ENCODE measurements around the gene NRP2.
A peak's percentile ranks its signal among the peaks of the same experiment; 100 is the strongest.

Gene NRP2

GRCh38 chr2:205687641-205687956 is 5.3 kb downstream of the NRP2 start:
- DNase-seq (ENCODE audit: low read depth), result no peak

GRCh38 chr2:205688417-205689200 is 6.3 kb downstream of the NRP2 start:
- DNase-seq (ENCODE audit: low read depth), result no peak

GRCh38 chr2:205689820-205690219 is 7.5 kb downstream of the NRP2 start:
- no peak for DNase-seq (ENCODE audit: low read depth)

- DNase-seq (ENCODE audit: low read depth), result no peak
Observed at GRCh38 chr2:205692104-205692503, 9.8 kb downstream of the NRP2 start.

GRCh38 chr2:205694256-205694655 is 12.0 kb downstream of the NRP2 start:
- no peak for DNase-seq (ENCODE audit: low read depth)

- DNase-seq (ENCODE audit: low read depth), result no peak
Observed at GRCh38 chr2:205695460-205695991, 13.2 kb downstream of the NRP2 start.

GRCh38 chr2:205696331-205696926 is 14.1 kb downstream of the NRP2 start:
- DNase-seq (ENCODE audit: low read depth), result no peak

GRCh38 chr2:205696927-205697441 is 14.7 kb downstream of the NRP2 start:
- DNase-seq (ENCODE audit: low read depth), result no peak

GRCh38 chr2:205698286-205699268 is 16.3 kb downstream of the NRP2 start:
- DNase-seq (ENCODE audit: low read depth), result no peak

- no peak for DNase-seq (ENCODE audit: low read depth)
Observed at GRCh38 chr2:205699515-205700289, 17.4 kb downstream of the NRP2 start.

- no peak for DNase-seq (ENCODE audit: low read depth)
Observed at GRCh38 chr2:205700331-205701132, 18.2 kb downstream of the NRP2 start.

- DNase-seq (ENCODE audit: low read depth), result no peak
Observed at GRCh38 chr2:205701509-205701908, 19.2 kb downstream of the NRP2 start.

- DNase-seq (ENCODE audit: low read depth), result no peak
Observed at GRCh38 chr2:205702576-205702975, 20.3 kb downstream of the NRP2 start.

- DNase-seq (ENCODE audit: low read depth), result no peak
Observed at GRCh38 chr2:205703471-205704126, 21.3 kb downstream of the NRP2 start.

GRCh38 chr2:205704127-205704741 is 21.9 kb downstream of the NRP2 start:
- DNase-seq (ENCODE audit: low read depth), result no peak

- no peak for DNase-seq (ENCODE audit: low read depth)
Observed at GRCh38 chr2:205705511-205706349, 23.4 kb downstream of the NRP2 start.

GRCh38 chr2:205706769-205707381 is 24.6 kb downstream of the NRP2 start:
- peak; percentile 13 for DNase-seq (ENCODE audit: low read depth)

GRCh38 chr2:205708231-205708631 is 25.9 kb downstream of the NRP2 start:
- no peak for DNase-seq (ENCODE audit: low read depth)
